ENCODE data around the gene GAPDHS. TPM values are rescaled to one million over a fixed set of nuclear protein-coding genes. Genes with fewer than 3 reads are reported as not detected.

Gene GAPDHS
- total RNA-seq, 1 experiment from 2014 or later = not detected

- Histone ChIP-seq H3K9me3 (ENCODE audit: control insufficient read depth, low read depth, low read length) (no peaks in the 10 kb centered on the region), H4K5ac (ENCODE audit: insufficient read length, low read depth, low read length) (no peak overlapping the region), H2BK15ac (ENCODE audit: low read depth, low read length) (no peak overlapping the region), H4K8ac (replicated peaks; ENCODE audit: insufficient read length, low read depth, low read length) (no peak overlapping the region), H3K56ac (ENCODE audit: insufficient read length, low read depth, low read length) (no peak overlapping the region), H3K18ac (ENCODE audit: insufficient read length, low read depth, low read length) (no peak overlapping the region), H3K27me3 (ENCODE audit: insufficient read depth, low read length) (no peaks in the 10 kb centered on the region), H2BK5ac (ENCODE audit: insufficient read length, low read length) (no peak overlapping the region), H3K9ac (ENCODE audit: extremely low read depth, insufficient read length, low read length) (no peak overlapping the region), H2BK20ac (ENCODE audit: low read depth, low read length, poor library complexity, severe bottlenecking) (no peak overlapping the region), H3T11ph (ENCODE audit: low read length) (no peak overlapping the region), H4K91ac (ENCODE audit: insufficient read length, low read depth, low read length) (no peak overlapping the region), H3K79me1 (ENCODE audit: insufficient read depth, low read depth, low read length, poor library complexity, severe bottlenecking) (no peaks in the 10 kb centered on the region), H3K4me2 (ENCODE audit: insufficient read depth, insufficient read length, low read length) (no peak overlapping the region), H3K23ac (ENCODE audit: insufficient read length, low read depth, low read length) (no peak overlapping the region), H3K23me2 (ENCODE audit: insufficient read length, low read depth, low read length, poor library complexity, severe bottlenecking) (no peaks in the 10 kb centered on the region), H2AFZ (ENCODE audit: low read length) (no peak overlapping the region), H3K14ac (ENCODE audit: insufficient read depth, low read length) (no peak overlapping the region), H3K79me2 (ENCODE audit: insufficient read depth, low read length) (no peaks in the 10 kb centered on the region), H4K20me1 (ENCODE audit: control insufficient read depth, insufficient read depth, insufficient read length) (no peaks in the 10 kb centered on the region), H3K27ac (ENCODE audit: insufficient read length, low read depth, low read length) (no peak overlapping the region), H2AK5ac (ENCODE audit: insufficient read length, low read length) (no peak overlapping the region), H3K4me1 (ENCODE audit: insufficient read depth, low read length) (no peaks in the 10 kb centered on the region), H2BK120ac (ENCODE audit: low read depth, low read length, poor library complexity, severe bottlenecking) (no peak overlapping the region), H3K4ac (ENCODE audit: low read depth, low read length) (no peak overlapping the region), H2BK12ac (ENCODE audit: insufficient read length, low read depth, low read length) (no peak overlapping the region)
- Mint-ChIP-seq H3K4me1 (peaks cover 12% of the 10 kb centered on the region in 2 experiments), H3K36me3 (ENCODE audit: insufficient read depth in 1 of 3, low read depth in 3 of 3) (peaks cover 0 to 6% (median 1%) of the 10 kb centered on the region in 3 experiments; a peak in 5 of 7 replicates), H3K27ac (no peak overlapping the region), H3K4me3 (no peak overlapping the region), H3K27me3 (ENCODE audit: low read depth) (peaks cover 47% of the 10 kb centered on the region), H3K9me3 (no peaks in the 10 kb centered on the region)
- DNase-seq = no peak
- no CpG with 5 or more reads among the region's 9 CpGs for whole genome bisulfite sequencing (ENCODE audit: extremely low coverage, insufficient read length, low lambda C conversion rate)
- TF ChIP-seq CTCF (conservative IDR thresholded peaks at IDR 0.05) = no peak
Measured at GRCh38 chr19:35491836-35492360, 41.4 kb upstream of the GAPDHS start.

All from H9 (cell line).